ENCODE results near the gene ADGRL3.
"Not testable (repeated sequence)": the region's sequence is repeated elsewhere in the genome, so short reads cannot be mapped to it uniquely, and the experiment has no call there.

ADGRL3 gene

GRCh38 chr4:61628727-61629126 is 428.6 kb downstream of the ADGRL3 start:
- no peaks in the 10 kb centered on the region for H3K9me3 ChIP-seq
- no peak overlapping the region for H3K4me3 ChIP-seq
- no peaks in the 10 kb centered on the region for H3K36me3 ChIP-seq
- H3K27me3 ChIP-seq: no peaks in the 10 kb centered on the region
- no peak for TF ChIP-seq Cebpa-rat (IDR thresholded peaks at IDR 0.05)
- no peak overlapping the region for H3K9ac ChIP-seq
- H3K27ac ChIP-seq: no peak overlapping the region
- H4K20me1 ChIP-seq: no peaks in the 10 kb centered on the region
- H3K4me2 ChIP-seq: no peak overlapping the region
- H3K4me1 ChIP-seq: no peaks in the 10 kb centered on the region

DNA sequence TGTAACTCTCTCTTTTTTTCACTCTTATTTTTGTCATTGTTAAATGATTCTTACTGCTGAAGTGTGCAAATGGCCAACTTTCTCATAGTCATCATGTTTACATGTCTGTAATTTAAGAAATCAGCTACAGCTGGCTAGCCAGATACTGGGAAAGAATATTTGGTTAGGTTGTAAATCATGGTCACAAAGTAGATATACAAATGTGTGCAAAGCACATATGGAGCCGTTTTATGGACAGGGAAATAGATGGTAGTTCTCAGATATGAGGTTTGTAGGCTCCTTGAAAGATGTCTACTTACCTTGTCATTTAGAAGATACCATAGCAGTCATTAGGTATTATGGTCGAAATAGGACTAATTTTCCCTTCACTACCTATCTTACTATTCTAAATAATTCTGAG is 430.4 kb downstream of the ADGRL3 start:
- H3K9me3 ChIP-seq: no peaks in the 10 kb centered on the region
- no peak overlapping the region for H3K9ac ChIP-seq
- no peak for TF ChIP-seq Cebpa-rat (IDR thresholded peaks at IDR 0.05)
- no peak overlapping the region for H3K4me3 ChIP-seq
- H3K27me3 ChIP-seq: no peaks in the 10 kb centered on the region
- H3K4me2 ChIP-seq: no peak overlapping the region
- no peak overlapping the region for H3K27ac ChIP-seq
- no peaks in the 10 kb centered on the region for H3K4me1 ChIP-seq
- H3K36me3 ChIP-seq: no peaks in the 10 kb centered on the region
- H4K20me1 ChIP-seq: no peaks in the 10 kb centered on the region

DNA sequence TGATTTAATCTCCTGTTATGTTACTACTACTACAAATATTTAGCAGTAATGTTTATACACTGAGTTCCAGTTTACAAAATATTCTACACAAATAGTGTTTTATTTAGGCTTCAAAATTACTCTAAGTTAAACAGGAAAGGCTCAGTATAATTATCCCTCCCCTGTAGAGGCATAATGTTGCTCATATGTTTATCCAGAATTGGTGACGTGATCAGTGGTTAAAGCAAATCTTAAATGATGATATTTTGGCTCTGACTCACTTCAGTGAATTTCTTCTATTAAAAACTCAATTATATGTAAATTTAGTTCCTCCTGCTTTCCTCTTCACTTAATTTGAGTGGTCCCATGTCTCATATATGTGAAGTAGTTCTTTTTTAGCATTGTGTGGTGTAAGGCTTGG is 438.5 kb downstream of the ADGRL3 start:
- Histone ChIP-seq H3K27me3 (no peaks in the 10 kb centered on the region), H3K36me3 (no peaks in the 10 kb centered on the region), H3K9me3 (no peaks in the 10 kb centered on the region), H3K4me3 (no peak overlapping the region), H3K9ac (no peak overlapping the region), H3K4me2 (no peak overlapping the region), H3K4me1 (no peaks in the 10 kb centered on the region), H4K20me1 (no peaks in the 10 kb centered on the region), H3K27ac (no peak overlapping the region)
- TF ChIP-seq Cebpa-rat (IDR thresholded peaks at IDR 0.05): no peak

DNA sequence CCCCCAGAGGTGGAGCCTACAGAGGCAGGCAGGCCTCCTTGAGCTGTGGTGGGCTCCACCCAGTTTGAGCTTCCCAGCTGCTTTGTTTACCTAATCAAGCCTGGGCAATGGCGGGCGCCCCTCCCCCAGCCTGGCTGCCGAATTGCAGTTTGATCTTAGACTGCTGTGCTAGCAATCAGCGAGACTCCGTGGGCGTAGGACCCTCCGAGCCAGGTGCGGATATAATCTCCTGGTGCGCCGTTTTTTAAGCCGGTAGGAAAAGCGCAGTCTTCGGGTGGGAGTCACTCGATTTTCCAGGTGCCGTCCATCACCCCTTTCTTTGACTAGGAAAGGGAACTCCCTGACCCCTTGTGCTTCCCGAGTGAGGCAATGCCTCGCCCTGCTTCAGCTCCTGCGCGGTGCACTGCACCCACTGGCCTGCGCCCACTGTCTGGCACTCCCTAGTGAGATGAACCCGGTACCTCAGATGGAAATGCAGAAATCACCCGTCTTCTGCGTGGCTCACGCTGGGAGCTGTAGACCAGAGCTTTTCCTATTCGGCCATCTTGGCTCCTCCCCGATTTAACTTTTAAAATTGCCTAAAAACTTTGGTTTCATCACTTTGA is 446.7 kb downstream of the ADGRL3 start:
- not testable (repeated sequence) for H3K9me3 ChIP-seq, H3K36me3 ChIP-seq, H3K4me3 ChIP-seq, H3K27me3 ChIP-seq, H3K9ac ChIP-seq, H3K4me1 ChIP-seq, H4K20me1 ChIP-seq, H3K4me2 ChIP-seq, H3K27ac ChIP-seq

GRCh38 chr4:61648264-61648663 is 448.1 kb downstream of the ADGRL3 start:
- Histone ChIP-seq H3K27me3 (no peaks in the 10 kb centered on the region), H3K4me3 (no peak overlapping the region), H3K4me2 (no peak overlapping the region), H3K36me3 (no peaks in the 10 kb centered on the region), H3K9me3 (no peaks in the 10 kb centered on the region), H3K9ac (no peak overlapping the region), H4K20me1 (no peaks in the 10 kb centered on the region), H3K4me1 (no peaks in the 10 kb centered on the region), H3K27ac (no peak overlapping the region)
- no peak for TF ChIP-seq Cebpa-rat (IDR thresholded peaks at IDR 0.05)

DNA sequence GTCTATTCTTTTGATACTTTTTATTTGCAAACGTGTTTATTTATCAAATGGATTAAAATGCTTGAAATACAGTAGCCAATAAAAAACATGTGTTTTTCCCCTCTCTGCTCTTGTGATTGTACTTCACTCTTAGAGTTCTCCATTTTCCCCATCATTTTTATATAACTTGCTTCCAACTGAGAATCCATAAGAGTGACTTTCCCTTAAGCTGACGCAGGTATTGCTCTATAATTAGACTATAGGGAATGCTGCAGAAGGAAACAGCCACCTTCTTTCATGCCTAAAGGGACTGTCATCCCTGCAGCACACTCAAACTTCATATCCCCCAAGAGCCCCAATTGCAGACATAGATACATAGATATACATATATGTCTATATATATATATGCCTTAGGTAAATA is 456.9 kb downstream of the ADGRL3 start:
- peaks cover 2% of the 10 kb centered on the region; the same call in 1 of the 2 replicates for H3K9me3 ChIP-seq
- H3K36me3 ChIP-seq: no peaks in the 10 kb centered on the region
- H3K4me1 ChIP-seq: no peaks in the 10 kb centered on the region
- no peaks in the 10 kb centered on the region for H4K20me1 ChIP-seq
- TF ChIP-seq Cebpa-rat (IDR thresholded peaks at IDR 0.05): no peak
- no peak overlapping the region for H3K4me3 ChIP-seq
- H3K4me2 ChIP-seq: no peak overlapping the region
- no peak overlapping the region for H3K27ac ChIP-seq
- no peak overlapping the region for H3K9ac ChIP-seq
- no peaks in the 10 kb centered on the region for H3K27me3 ChIP-seq

DNA sequence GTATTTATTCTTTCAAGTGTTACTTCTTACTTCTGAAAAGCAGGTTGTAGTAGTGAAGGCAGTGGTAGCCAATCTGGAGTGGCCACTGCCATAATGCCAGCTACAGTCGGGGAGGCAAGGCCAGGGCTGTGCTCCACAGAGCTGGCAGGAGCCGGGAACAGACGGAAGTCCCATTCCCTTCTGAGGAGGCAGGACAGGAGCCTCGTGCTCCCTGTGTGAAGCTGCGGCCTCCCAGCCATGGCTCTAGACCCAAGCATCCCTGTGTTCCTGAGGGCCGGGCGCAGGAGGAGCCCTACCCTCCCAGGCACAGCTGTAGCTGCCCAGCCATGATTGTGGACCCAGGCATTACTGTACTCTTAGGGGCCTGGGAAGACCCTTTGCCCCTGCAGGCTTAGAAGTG is 461.8 kb downstream of the ADGRL3 start:
- TF ChIP-seq Cebpa-rat (IDR thresholded peaks at IDR 0.05): no peak
- Histone ChIP-seq H4K20me1 (no peaks in the 10 kb centered on the region), H3K36me3 (no peaks in the 10 kb centered on the region), H3K27me3 (no peaks in the 10 kb centered on the region), H3K4me1 (no peaks in the 10 kb centered on the region), H3K9ac (no peak overlapping the region), H3K4me3 (no peak overlapping the region), H3K4me2 (no peak overlapping the region), H3K9me3 (peaks cover 20% of the 10 kb centered on the region), H3K27ac (no peak overlapping the region)

- Histone ChIP-seq H3K27me3 (no peaks in the 10 kb centered on the region), H3K27ac (no peak overlapping the region), H4K20me1 (no peaks in the 10 kb centered on the region), H3K9ac (no peak overlapping the region), H3K4me1 (no peaks in the 10 kb centered on the region), H3K4me2 (no peak overlapping the region), H3K4me3 (no peak overlapping the region), H3K9me3 (peaks cover 20% of the 10 kb centered on the region), H3K36me3 (no peaks in the 10 kb centered on the region)
- no peak for TF ChIP-seq Cebpa-rat (IDR thresholded peaks at IDR 0.05)
These were observed 462.2 kb downstream of the ADGRL3 start for GRCh38 chr4:61662362-61662761.

DNA sequence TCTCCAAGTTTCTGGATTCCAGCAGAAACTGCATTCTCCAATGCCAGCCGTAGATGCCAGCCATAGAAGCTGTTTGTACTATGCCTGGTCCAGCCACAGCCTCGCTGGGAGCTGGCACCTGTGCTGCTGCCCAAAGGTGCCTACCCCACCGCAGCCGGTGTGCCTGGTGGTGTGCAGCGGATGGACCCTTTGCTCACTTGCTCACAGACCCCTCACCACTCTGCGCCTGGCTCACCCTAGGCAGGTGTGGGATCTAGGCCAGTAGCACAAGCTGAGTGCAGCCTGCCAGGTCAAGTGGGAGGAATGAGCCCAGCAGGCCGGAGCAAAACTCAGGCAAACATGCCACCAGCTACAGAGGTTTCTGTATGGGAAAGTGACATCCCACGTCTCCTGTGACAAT is 463.2 kb downstream of the ADGRL3 start:
- H3K36me3 ChIP-seq: no peaks in the 10 kb centered on the region
- no peak overlapping the region for H3K4me2 ChIP-seq
- no peak overlapping the region for H3K4me3 ChIP-seq
- no peaks in the 10 kb centered on the region for H4K20me1 ChIP-seq
- H3K27me3 ChIP-seq: no peaks in the 10 kb centered on the region
- H3K4me1 ChIP-seq: no peaks in the 10 kb centered on the region
- no peak overlapping the region for H3K27ac ChIP-seq
- H3K9ac ChIP-seq: no peak overlapping the region
- peaks cover 20% of the 10 kb centered on the region for H3K9me3 ChIP-seq
- TF ChIP-seq Cebpa-rat (IDR thresholded peaks at IDR 0.05): no peak

DNA sequence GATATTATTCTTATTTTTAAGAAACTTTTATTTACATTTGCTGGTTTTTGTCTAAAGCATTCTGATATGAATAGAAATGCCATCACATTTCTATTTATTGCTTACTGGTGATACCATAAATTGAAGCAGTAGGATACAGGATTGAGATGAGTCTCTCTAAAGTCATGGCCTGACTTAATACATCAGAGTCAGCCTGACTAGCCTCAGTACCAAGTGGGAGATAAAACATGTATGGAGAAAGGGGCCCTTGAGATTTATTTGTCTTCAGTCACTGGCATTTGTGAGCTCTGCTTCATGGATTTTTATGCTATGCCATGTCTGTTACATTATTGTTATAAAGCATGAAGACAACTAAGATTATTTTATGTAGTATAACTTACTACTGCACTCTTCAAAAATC is 465.5 kb downstream of the ADGRL3 start:
- H3K4me3 ChIP-seq: no peak overlapping the region
- H3K4me2 ChIP-seq: no peak overlapping the region
- H3K36me3 ChIP-seq: no peaks in the 10 kb centered on the region
- H3K4me1 ChIP-seq: no peaks in the 10 kb centered on the region
- no peaks in the 10 kb centered on the region for H4K20me1 ChIP-seq
- no peaks in the 10 kb centered on the region for H3K27me3 ChIP-seq
- no peak overlapping the region for H3K27ac ChIP-seq
- H3K9me3 ChIP-seq: peaks cover 23% of the 10 kb centered on the region
- no peak for TF ChIP-seq Cebpa-rat (IDR thresholded peaks at IDR 0.05)
- no peak overlapping the region for H3K9ac ChIP-seq

DNA sequence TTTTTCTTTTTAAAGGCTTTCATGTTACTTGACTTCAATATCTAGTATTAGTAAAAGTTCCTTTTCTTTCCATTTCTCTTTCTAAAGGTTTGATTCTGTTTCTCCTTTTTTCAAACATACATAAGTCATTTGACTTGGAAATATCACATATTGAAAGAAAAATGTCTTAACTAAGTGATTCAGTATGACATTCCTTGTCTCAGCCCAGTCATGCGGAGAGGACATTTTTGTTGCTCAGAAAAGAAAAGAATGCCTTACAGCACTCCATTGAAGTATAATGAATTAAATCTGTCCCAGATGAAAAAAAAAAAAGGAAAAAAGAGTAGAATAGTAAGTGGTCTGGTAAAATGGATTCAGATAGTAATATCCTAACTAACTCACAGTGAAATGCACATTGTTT is 466.1 kb downstream of the ADGRL3 start:
- H3K9ac ChIP-seq: no peak overlapping the region
- no peak for TF ChIP-seq Cebpa-rat (IDR thresholded peaks at IDR 0.05)

More for the DNA sequence above, 466.1 kb downstream of the ADGRL3 start:
- H3K4me2 ChIP-seq: no peak overlapping the region
- no peaks in the 10 kb centered on the region for H3K27me3 ChIP-seq
- H4K20me1 ChIP-seq: no peaks in the 10 kb centered on the region
- no peak overlapping the region for H3K27ac ChIP-seq
- no peaks in the 10 kb centered on the region for H3K4me1 ChIP-seq
- no peaks in the 10 kb centered on the region for H3K36me3 ChIP-seq
- no peak overlapping the region for H3K4me3 ChIP-seq
- H3K9me3 ChIP-seq: peaks cover 27% of the 10 kb centered on the region

Data from BLaER1 (cell line).